ENCODE results near the gene PHF12.

GRCh38 chr17:28907709-28908475 is 43.4 kb downstream of the PHF12 start:
- no peak for TF ChIP-seq CTCF (conservative IDR thresholded peaks at IDR 0.05; ENCODE audit: low read depth, low read length)
- TF ChIP-seq RAD21 (IDR thresholded peaks at IDR 0.05; ENCODE audit: low read length): no peak
- TF ChIP-seq NFE2L2 (IDR thresholded peaks at IDR 0.05; ENCODE audit: low read depth, low read length): no peak
- TF ChIP-seq MAZ (IDR thresholded peaks at IDR 0.05; ENCODE audit: borderline replicate concordance, low read depth, low read length): no peak
- no peak for TF ChIP-seq RCOR1 (IDR thresholded peaks at IDR 0.05; ENCODE audit: insufficient replicate concordance, low read length)
- TF ChIP-seq MAFK (IDR thresholded peaks at IDR 0.05; ENCODE audit: low read depth, low read length): no peak
- no peak for TF ChIP-seq POLR2A (IDR thresholded peaks at IDR 0.05; ENCODE audit: low read depth, low read length)
- no peak for TF ChIP-seq RFX5 (IDR thresholded peaks at IDR 0.05; ENCODE audit: low read depth, low read length)
- no peak for TF ChIP-seq MXI1 (IDR thresholded peaks at IDR 0.05; ENCODE audit: borderline replicate concordance, low read depth, low read length)
- no peak for TF ChIP-seq SMC3 (IDR thresholded peaks at IDR 0.05; ENCODE audit: low read depth, low read length)
- no peak for TF ChIP-seq BHLHE40 (IDR thresholded peaks at IDR 0.05; ENCODE audit: low read depth, low read length)
- peak; percentile 52; the same call in 1 of the 2 replicates for TF ChIP-seq CEBPB (IDR thresholded peaks at IDR 0.05; ENCODE audit: low read depth, low read length)
- no peak for TF ChIP-seq USF2 (IDR thresholded peaks at IDR 0.05; ENCODE audit: low read depth, low read length)
